Occipital lobe (tissue), 2 donors: ENCODE data around the gene ST8SIA1. TPM values are rescaled to one million over a fixed set of nuclear protein-coding genes. Genes with fewer than 3 reads are reported as not detected.

Experiments
- DNase-seq: peaks from one replicate; lab custom pipeline; 2025; lab: John Stamatoyannopoulos, UW
- total RNA-seq: library from RNA; depleted of rRNA; stranded (reverse); fragments of >200 nt; gene quantifications from one replicate; pipeline ENCODE4 v1.2.3, GENCODE V29; 2014

Gene ST8SIA1
- total RNA-seq, 1 donor from 2014 or later = 29.6 TPM

GRCh38 chr12:22332202-22332601 lies 2.3 kb downstream of the ST8SIA1 start:
- DNase-seq = no peak

DNA sequence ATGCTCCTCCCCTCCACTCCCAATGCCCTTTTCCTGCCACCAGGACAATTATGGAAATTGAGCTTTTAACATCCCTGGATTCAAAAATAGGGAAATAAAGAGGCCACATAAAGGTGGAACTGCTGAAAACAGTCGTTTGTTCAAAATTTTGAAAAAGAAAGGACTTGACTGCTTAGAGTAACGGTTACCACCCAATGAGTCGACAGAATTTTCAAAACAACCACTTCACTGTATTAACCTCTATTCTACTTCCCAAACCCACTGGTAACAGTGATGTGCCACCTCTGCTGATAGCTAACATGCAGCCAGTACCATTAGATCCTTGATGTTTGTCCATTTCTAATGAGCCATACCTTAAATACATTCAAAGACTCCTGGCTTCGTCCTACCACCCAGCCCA lies 4.9 kb downstream of the ST8SIA1 start:
- DNase-seq = no peak

DNA sequence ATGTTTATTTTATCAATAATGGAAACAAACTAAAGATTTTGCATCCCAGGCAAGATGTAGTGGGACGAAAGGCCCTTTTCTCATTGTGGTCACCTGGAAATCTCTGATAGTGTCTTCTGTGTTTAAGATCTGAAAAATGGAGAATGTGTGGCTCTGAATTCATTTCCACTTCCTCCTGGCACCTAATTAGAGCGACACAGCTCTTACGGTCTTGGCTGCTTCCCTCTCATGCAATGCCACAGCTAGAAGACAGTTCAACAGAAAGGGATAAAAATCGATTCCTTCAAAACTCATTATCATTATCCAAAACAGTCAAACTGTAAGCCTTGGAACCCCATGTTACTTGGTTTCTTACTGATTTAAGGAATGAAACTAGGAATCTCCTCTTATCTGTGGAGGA lies 9.3 kb downstream of the ST8SIA1 start:
- no peak for DNase-seq

DNA sequence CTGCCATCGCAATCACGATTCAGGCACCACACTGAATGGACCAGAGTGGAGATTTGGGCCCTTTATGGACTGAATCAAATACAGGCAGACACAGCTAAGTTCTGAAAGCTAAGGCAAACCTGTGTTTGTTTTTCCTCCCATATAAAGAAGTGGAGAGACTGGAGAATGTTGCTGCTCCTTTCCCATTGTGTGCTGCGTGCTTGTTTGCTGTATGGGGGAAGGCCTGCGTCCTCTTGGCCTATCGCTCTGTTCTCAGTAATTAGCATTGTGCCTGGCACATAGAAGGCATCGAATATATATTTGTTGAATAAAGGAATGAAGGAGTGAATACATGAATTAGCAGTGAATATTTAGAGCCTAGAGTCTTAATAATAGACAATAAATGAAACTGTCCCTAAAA lies 12.4 kb downstream of the ST8SIA1 start:
- DNase-seq = no peak

DNA sequence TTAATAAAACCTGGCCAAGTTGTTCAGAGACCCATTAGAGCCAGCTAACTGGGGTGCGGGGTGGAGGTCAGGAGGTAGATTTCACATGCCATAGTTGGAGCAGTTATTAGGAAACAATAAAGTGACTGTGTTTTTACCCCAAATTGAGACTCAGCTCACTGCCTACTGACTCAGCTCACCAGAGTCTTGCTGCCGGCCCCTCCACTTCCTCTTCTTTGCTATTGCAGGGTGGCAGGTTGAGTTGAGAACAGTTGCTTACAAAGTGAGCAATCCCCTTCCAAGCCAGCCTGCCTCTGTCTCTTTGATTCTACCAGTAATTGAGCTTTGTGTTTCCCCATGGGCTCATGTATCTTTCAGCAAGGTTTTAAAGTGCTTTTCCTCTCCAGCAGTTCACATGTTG lies 12.9 kb downstream of the ST8SIA1 start:
- DNase-seq = no peak

GRCh38 chr12:22321018-22321605 lies 13.4 kb downstream of the ST8SIA1 start:
- no peak for DNase-seq

- no peak for DNase-seq
Observed at GRCh38 chr12:22318108-22318737, 16.3 kb downstream of the ST8SIA1 start.

GRCh38 chr12:22313963-22314330 lies 20.6 kb downstream of the ST8SIA1 start:
- DNase-seq = no peak

GRCh38 chr12:22313286-22313962 lies 21.1 kb downstream of the ST8SIA1 start:
- no peak for DNase-seq

- peak; percentile 16 for DNase-seq
Observed at GRCh38 chr12:22312336-22312735, 22.2 kb downstream of the ST8SIA1 start.

- no peak for DNase-seq
Observed at GRCh38 chr12:22310709-22311108, 23.8 kb downstream of the ST8SIA1 start.

DNA sequence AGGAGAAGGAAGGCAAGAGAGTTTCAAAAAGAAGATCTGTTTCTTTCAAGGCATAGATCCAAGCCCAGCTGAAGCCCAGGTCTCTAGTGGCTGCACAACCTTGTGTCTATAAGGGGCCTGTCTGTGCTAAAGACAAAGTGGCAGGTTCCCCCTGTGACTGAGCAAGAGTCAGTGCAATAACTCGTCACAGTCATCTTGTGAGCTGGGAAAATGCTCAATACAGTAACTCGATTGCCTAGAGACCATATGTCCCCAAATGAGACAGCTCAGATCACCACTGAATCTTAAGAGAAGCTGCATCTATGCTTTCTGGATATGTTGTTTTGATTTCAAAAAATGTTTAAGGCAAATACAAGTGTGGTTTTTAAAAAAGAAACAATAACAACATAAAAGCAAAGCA lies 24.2 kb downstream of the ST8SIA1 start:
- DNase-seq = no peak

DNA sequence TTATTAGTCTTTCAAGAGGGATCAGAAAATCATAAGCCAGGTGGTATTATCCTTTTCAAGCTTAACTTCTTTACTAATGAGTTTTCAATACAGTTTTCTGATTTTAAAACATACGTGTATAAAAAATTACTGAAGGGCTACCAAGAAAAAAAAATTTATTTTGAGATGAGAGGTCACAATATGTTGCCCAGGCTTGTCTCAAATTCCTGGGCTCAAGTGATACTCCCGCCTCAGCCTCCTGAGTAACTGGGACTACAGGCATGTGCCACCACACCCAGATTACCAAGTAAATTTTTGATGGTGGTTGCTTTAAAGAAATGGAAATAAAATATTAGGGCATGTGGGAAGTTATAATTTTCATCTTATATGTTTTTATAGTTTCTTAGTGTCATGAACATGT lies 26.7 kb downstream of the ST8SIA1 start:
- no peak for DNase-seq

DNA sequence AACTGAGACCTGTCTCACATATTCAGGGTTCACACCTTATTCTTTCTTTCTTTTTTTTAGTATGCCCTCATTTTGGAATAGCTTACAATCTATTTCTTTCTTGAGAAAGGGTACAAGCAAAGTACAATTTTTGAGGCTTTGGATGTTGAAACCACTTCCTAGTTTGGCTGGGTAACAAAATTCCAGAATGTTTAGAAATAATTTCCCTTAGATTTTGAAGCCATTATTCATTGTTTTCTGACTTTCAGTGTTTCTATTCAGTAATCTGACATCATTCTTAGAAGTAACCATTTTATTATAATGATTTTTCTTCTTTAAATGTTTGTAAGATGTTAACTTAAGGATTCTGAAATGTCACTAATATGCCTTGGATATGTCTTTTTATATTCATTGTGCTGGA lies 28.2 kb downstream of the ST8SIA1 start:
- no peak for DNase-seq

- no peak for DNase-seq
Observed at GRCh38 chr12:22304341-22304740, 30.2 kb downstream of the ST8SIA1 start.

DNA sequence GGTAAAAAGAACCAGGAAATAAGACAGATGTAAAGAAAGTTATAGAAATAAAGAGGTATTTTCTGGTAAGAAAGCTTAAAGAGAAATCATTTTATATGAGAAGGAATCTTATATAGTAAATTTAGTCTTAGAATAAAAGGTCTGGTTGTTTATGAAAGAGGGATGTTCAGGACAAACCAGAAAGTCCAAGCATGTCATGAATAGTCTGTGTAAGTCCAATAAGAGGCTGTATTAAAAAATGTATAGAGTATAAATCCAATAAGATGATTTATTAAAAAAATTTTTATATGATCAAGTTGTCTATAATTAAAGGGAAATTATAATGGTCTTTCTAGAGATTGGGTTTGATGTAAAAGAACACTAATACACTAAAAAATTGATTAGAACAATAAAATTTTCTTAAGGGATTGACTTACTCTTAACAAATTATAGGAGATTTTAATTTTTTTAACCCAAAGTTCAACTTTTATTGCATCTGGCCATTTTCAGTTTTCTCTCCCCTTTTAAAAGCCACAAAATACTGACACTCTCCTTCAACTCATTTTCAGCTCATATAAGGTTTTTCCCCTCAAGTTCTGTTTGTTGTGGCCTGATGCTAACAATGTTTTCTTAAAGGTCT lies 35.1 kb downstream of the ST8SIA1 start:
- DNase-seq = no peak

- no peak for DNase-seq
Observed at GRCh38 chr12:22289250-22289649, 45.3 kb downstream of the ST8SIA1 start.

DNA sequence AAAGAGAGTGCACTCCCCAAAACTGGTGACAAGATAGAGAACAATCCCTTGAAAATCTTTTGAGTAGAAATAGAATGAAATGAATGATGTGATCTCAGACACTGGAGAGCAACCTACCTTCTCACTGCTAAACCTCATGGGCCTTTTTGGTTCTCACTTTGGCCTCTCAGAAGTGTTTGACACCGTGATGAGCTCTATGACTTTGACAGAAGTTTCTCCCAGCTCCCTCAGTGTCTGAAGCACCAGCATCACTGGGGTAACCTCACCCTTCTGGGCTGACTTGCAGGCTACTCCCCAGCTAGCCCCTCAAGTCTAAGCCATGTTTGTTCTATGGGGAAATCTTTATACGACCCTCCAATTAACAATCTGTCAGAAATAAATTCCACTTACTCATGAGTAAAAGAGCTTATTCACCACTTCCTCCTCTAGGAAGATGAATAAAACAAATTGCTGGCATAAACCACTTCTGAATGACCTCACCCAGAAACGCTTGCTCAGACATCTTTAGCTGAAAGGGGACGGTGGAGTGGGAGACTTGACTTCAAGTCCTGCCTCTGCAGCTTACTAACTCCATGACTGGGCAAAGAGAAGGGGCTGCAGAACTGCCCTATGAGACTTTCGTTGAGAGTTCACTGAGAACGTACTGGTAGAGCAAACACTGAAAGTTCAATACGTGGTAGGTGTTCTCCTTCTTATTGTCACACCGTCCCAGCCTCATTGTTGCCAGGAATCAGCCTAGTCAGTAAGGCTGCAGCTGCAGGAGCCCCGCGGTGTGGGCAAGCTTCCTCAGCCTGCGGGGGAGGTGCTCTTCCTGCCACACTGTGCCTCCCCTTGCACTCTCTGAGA lies 46.5 kb downstream of the ST8SIA1 start:
- no peak for DNase-seq

DNA sequence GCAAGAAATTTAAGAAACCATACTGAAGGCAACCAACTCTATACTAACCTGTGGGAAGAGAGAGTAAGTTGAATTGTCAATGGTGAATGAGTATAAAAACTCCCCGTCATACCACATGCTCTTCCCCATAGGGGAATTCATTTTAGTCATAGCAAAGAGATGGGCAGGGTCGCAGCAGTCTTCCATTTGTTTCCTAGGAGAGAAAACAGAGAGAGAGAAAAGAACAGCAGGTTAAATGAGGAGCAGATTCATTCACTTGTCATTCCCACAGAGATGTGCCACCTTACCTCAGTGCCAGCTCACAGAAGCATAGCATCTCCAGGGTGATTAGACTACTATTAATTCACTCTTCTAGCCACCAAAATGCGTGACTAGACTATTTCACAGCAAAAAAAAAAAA lies 47.4 kb downstream of the ST8SIA1 start:
- no peak for DNase-seq

GRCh38 chr12:22286569-22286968 lies 47.9 kb downstream of the ST8SIA1 start:
- DNase-seq = no peak

DNA sequence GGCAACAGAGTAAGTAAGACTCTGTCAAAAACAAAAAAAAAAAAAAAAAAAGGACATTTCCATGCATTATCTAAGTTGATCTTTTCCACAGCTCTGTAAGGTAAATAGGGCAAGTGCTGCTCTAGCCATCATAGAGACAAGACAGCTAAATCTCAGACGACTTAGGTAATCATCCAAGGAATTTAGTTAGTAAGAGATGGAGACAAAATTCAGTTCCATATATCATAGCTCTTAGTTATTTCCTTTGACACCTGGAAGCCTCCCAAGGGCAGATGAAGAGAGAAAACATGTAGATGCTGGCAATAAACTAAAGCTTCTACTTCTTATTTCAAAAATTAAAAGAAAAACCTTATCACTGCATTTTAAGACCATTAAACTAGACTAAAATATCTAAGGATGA lies 48.7 kb downstream of the ST8SIA1 start:
- no peak for DNase-seq

GRCh38 chr12:22284871-22285270 lies 49.6 kb downstream of the ST8SIA1 start:
- DNase-seq = no peak
